Glomerular endothelial cell (primary cell): Measurements from ENCODE around the gene CPB2. TPM values are rescaled to one million over a fixed set of nuclear protein-coding genes. Genes with fewer than 3 reads are reported as not detected.

Source experiments
- DNase-seq: peaks from one replicate; pipeline ENCODE4 v3.0.0-alpha.2; 2011; ENCODE audit warnings: low read depth, low spot score; ENCODE audit errors: extremely low read depth
- total RNA-seq: library from RNA; depleted of rRNA; stranded (reverse); fragments of >200 nt; gene quantifications from 2 replicates; pipeline ENCODE4 v1.2.3, GENCODE V29; 2015

Gene CPB2
- total RNA-seq, 1 donor from 2014 or later: not detected

DNA sequence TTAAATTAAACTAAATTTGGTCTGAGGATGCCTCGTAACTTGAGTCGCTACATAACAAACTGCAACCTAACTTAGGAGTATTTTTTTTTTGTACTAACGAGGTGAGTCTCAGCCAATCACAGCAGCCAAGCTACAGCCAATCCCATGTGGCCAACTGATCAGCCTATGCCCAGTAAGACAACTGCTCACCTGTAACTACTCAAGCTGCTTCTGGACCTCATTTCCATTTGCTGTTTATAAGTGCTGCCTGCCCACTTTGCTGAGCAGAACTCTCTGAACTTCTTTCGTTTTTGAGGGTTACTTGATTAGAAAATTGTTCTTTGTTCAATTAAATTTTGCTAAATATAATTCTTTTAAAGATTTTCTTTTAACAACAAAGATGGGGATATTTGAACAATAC is 3.8 kb downstream of the CPB2 start:
- no peak for DNase-seq

DNA sequence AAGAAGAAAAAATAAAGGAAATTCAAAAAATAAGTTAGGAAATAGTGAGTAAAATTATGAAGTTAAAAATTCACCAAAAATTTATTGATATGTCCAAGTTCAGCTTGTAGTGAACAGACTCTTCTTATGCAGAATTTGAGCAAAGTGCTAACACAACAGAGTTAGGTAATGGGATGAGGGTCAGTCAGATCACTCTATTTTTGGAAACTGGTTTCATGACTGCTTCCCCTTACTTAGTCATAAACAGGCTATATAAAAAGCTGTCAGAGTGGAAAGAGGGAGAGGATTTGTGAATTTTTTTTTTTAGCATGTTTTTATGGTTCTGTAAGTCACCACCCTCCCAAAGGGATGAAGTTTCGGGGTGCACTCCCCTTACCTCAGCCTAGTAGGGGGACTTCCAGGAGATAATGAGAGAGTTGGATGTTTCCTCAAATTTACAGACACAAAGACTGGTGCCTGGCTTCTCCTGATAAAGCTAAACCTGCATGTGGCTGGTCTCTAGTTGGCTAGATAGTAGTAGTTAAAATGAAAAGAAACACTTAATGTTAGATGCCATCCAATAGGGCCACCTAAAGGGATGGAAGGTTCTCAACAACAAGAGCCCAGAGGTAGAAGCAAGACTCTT is 4.5 kb downstream of the CPB2 start:
- DNase-seq: no peak

DNA sequence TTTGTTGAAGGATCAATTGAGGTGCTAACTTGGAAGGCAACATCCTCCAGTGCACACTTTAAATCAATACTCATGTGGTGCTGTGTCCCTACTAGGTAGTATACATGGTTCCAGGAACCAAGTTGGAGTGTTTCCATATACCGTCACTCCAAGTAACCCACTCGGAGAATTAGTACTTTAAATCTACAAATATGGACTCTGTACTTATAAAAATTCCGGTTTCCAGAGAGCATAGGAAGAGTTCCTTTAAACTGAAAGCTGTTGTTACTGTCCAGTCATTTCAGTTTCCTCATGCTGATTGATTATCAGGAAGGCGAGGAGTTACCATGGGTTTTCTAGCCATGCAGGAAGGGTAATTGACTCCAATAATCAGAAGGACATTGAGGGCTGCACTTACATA is 7.2 kb downstream of the CPB2 start:
- no peak for DNase-seq

DNA sequence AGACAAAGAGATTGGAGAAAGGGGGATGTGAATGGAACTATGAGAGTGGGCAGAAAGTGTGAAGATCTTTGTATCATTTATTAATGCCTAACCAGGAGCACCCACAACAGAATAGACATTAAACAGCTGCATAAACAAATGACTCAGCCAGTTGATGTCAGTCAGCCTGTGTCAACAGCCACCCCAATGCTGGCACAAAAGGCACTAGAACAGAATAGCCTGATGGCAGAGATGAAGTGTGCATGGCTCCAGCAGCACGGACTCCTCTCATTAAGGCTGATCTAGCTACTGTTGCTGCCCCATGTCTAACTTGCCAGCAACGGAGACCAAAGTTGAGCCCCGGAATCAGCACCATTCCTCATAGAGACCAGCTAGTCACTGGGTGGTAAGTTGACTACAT is 7.8 kb downstream of the CPB2 start:
- no peak for DNase-seq

DNA sequence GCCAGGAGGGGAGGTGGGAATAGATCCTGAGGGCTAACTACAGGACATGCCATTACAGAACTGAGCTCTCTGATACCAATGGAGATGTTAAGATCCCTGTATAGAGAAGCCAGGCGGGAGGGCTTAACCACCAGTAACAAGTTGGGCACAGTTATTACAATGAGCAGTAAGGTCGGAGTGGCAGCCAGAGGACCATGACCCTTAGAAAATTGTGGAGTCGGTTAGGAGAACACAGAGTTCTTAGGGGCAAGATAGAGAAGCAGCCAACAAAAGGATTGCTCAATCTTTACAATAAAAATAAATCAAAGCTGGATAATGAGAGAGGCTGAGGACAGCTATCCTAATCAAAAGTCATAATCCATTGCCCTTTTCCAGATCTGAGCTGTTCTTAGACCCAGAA is 10.4 kb downstream of the CPB2 start:
- DNase-seq: no peak

DNA sequence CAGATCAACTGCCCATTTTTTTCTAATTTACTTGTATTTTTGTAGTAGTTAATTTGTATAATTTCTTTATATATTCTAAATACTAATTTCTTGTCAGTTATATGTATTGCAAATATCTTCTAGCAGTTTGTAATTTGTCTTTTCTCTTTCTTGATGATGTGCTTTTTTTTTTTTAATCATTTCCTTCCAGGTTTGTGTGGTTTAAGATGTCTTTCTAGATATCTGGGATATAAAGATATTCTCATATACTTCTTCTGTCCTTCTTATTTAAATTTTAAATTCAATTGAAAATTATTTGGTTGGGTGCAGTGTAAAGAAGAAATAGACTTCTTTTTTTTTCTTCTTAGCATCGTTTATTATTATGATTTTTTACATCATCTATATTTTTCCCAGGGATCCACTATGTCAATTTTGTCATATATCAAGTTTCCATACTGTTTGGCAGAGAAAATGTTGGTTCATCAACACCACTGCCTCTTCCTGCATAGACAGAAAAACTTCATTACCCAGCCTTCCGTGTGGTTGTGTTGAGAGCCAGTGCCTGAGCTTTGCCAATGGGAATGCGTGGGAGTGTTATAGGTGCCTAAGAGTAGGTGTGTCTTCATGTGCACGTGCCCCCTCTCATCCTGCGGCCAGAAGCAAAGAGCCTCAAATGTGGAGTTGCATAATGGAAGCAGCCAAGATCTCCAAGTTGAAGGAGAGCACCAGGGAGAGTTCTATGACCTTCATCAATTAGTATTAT is 15.8 kb downstream of the CPB2 start:
- DNase-seq: no peak

DNA sequence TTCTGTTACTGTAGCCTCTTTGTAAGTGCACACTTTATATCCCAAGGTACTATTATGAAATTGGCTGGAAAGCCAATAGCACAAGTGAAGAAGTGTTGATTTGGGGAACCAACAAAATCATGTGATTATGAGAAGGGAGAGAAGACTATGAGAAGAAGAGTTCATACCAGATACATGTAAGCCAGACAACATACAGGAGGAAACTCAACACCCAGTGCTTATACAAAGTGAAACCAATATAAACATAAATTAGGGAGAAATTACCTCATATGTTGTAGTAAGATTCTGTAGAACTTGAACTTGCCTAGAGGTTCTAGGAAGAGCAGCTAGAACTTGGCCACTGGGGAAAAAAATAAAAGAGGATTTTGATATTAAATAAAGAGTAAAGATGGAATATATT is 17.4 kb downstream of the CPB2 start:
- DNase-seq: no peak

DNA sequence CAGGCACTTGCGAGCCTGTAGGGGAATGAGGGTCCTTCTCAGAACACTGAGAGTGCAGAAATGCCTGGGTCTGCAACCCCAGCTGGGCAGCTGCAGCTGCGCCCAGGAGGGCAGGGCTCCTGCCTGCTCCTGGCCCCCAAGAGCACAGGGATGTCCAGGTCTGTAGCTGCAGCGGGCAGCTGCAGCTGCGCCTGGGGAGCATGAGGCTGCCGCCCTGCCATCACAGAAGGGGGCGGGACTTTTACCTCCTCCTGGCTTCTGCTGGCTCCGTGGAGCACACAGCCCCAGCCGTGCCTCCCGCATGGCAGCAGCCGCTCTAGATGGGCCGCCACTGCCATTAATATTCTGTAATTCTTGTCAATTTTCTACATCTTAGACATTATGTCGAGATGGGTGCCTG is 17.8 kb downstream of the CPB2 start:
- DNase-seq: no peak

DNA sequence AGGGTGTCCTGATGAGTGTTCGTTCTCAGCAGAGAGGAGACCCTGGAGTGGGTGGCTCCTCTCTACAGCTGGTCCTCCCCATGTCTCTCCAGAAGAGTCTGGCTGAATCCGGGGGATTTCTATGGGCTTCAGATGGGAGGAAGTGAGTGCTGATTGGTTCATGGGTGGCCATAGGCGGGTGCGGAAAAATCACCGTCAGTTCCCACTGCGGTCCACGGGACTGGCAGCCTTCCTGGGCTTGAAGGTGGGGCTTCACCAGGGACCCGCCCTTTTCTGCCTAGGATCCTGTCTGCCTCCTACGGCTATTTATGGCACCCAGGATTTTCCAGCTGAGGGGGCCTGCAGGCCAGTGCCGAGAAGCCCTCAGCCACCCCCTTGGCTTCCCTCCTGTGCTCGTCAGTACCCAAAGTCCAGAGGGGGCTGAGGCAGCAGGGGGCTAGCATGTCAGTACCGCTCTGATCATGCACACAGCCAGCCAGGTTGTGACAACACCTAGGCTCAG is 18.4 kb downstream of the CPB2 start:
- DNase-seq: no peak

DNA sequence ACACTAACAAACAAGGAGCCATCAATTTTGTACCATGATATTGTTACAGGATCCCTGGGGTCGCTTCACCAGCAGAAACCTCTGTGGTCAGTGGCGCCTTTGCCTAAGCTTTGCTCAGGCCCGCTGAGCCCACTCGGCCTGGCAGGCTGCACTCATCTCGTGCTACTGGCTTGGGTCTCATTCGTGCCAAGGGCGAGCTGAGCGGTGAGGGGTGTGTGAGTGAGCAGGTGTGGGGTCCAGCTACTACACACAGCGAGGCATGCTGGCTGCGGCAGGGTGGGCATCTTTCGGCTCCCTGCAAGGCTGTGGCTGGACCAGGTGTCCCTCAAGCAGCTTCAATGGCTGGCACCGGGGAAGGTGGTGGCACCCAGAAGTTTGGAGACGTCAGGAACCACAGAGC is 19.1 kb downstream of the CPB2 start:
- no peak for DNase-seq

DNA sequence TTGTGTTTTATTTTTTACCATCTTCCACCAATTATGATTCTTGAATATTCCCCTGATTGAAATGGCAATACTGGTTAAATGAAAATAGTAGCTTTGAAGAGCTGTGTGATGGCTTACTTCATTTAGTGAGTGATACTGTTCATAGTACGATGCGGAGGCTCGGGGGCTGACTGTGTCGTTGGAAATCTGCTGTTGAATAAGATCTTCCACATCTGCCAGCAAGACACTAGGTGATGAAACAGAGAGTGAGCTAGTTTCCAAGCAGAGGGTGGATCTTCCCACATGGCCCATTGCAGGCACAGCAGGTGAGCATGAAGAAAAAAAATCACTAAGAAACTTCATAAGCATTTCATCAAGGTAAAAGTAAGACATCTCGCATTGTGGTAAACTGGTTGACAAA is 22.5 kb downstream of the CPB2 start:
- DNase-seq: no peak

DNA sequence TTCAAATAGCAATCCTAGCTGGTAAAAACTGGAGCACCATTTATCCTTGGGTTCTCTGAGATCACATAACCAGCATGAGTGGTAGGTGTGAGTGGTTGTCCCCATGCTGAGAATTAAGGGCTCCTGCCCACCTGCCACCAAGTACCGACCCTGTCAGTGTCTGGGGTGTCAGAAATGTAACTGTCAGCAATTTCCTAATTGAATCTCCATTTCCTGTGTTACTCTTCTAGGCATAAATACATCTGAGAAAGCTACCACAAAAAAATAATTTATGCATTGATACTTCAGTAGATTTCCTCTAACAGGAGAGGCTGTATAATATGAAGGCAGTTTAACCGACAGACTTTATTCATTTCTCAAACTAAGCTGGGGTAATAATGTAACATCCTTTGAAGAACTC is 25.1 kb downstream of the CPB2 start:
- DNase-seq: no peak

DNA sequence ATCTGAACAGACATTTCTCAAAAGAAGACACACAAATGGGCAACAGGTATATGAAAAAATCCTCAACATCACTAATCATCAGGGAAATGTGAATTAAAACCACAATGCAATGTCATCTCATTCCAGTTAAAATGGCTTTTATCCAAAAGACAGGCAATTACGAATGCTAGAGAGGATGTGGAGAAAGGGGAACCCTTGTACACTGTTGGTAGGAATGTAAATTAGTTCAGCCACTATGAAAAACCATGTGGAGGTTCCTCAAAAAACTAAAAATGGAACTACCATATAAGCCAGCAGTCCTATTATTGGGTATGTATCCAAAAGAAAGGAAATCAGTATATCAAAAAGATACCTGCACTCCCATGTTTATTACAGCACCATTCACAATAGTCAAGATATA is 27.6 kb downstream of the CPB2 start:
- DNase-seq: no peak

DNA sequence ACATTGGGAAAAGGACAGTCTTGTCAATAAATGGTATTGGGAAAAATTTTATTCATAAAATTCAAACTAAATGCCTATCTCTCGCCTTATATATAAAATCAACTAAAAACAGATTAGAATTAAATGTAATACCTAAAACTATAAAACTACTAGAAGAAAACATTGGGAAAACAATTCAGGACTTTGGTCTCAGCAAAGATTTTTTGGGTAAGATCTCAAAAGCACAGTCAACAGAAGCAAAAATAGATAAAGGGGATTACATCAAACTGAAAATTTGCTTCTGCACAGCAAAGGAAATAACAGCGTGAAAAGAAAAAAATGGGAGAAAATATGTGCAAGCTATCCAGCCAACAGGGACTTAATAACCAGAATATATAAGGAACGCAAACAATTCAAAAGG is 28.0 kb downstream of the CPB2 start:
- no peak for DNase-seq

DNA sequence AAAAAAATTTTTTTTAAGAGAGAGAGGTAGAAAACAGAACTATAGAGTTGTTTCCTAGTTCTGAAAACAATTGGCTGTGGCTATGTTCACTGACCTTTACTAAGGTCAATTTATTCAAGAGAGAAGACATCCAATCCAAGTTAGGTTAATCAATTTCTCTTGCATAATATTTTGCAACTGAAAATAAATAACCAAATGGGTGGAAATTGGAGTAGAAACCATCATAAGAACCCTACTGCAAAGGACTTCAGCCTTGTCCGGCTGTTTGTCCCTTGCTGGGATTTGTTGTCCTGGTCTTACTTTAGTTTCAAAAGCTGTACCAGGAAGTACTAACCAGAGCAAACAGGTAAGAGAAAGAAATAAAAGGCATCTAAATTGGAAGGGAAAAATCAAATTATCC is 29.0 kb downstream of the CPB2 start:
- DNase-seq: no peak

DNA sequence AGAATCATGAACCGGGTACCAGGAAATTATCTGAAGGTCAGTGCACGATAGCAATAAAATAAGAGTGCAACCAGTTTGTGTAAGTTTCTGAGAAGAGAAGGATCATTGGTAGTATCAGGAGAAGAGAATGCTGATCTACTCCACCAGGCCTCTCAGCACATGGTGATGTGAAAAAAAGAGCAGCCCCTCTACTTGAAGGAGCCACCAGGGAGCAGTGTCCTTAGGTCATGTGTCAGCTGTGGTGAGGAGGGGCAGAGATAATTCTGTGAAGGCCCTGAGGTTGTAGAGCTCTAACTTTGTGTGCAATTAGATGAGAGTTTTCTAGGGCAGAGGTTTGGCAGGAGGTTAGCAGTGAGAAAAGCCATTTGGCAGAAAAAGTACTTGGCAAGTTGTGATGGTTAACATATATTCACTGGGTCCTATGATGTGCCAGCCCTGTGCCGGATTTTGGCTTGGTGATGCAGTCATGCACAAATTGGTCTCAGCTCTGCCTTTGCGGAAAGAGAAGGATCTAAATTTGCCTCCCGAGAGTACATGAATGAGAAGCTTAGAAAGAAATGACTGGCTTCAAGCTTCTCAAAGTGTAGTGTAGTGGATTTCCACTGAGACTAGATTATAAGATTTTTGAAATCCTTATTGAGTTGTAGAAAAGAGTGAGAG is 33.1 kb downstream of the CPB2 start:
- no peak for DNase-seq

DNA sequence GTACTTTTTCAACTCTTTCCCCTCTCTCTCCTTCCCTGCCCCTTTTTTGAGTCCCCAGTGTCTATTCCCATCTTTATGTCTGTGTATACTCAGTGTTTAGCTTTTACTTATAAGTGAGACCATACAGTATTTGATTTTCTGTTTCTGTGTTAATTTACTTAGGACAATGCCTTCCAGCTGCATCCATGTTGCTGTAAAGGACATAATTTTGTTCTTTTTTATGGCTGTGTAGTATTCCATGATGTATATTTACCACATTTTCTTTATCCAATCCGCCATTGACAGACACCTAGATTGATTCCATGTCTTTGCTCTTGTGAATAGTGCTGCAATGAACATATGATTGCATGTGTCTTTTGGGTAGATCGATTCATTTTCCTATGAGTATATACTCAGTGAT is 41.5 kb downstream of the CPB2 start:
- no peak for DNase-seq

DNA sequence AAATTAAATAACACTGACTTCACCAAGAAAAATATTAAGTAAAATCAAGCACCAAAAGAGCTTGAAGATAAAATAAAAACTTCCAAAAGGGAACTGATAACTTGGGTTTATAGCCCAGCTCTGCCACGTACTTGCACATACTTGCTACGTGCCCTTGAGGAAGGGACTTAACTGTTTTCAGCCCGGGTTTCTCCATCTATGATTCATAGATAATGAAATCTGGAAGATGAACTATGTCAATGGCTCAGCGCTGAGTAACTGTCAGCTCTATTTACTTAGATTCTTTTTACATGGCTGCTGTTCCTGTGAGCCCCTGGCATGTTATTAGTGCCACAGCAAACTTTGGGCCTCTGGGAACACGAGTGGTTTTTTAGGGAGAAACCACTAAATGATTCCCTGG is 42.6 kb downstream of the CPB2 start:
- no peak for DNase-seq

DNA sequence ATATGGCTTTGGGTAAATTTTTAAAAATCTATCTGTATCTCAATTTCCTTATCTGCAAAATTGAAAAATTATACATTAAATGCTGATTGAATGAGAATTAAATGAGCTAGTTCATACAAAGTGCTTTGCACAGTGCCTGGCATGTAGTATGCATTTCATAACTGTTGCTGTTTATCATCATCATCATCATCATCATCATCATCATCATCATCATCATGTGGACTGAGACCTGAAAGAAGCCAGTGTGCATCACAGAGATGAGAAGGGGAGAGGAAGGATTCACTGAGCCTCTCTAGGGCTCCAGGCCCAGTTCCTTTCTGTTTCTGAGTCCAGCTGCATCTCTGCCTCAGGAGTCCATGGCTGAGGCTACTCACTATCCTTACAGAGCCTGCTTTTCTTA is 45.4 kb downstream of the CPB2 start:
- DNase-seq: no peak

DNA sequence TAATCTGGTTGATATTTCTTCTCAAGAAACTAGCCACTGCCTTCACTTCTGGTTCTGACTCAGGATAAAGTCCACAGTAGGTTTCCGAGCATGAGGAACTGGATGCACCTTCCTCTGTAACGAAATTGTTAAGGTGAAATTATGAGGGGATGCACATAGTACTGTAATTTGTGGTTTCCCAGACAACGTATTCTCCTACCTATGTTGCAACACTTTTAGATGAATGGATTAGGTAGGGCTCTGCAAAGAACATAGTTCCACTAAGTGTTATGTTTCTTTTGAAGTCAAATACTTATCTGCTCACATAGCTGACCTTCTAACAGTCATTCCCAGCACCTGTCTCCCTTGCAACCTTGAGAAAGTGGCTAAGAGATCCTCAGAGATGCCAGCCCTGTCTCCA is 46.6 kb downstream of the CPB2 start:
- DNase-seq: no peak

DNA sequence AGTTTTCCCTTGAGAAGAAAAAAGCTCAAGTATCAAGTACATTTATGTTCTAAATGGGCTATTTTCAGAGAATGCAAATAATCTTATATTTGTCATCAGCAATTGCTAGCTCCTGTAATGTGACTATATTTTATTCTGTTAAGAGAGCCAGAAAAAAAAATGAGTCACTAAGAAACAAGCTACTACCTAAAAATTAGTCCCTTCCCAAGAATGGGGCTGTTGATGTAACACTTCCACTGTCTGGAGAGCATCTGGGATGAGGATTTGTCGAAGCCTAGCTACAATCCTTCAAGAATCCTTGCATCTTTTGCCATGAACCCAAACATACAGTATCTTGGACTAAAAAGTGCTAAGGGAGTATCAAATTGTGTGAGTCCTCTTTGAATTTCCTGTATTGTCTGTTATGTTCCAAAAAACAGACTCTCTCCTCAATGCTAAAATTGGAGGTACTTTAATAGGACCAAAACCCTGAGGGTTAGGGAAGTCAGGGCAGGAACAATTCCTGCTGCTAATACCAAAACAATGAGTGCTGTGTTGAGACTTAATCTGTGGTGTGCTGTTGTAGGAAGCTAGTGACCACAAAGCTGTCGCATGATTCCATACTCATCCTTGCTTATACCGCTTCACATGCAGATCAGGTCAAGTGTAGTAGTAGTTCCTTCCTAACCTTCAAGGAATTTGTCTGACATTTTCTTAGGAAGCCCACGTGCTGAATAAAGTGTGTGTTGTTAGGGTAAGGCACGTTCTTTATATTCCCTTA is 47.4 kb downstream of the CPB2 start:
- DNase-seq: no peak
